ENCODE results near the gene ALB. TPM values are rescaled to one million over a fixed set of nuclear protein-coding genes. Genes with fewer than 3 reads are reported as not detected.

Gene ALB
- total RNA-seq, 2 donors from 2014 or later: 1.4 to 3.5 TPM

DNA sequence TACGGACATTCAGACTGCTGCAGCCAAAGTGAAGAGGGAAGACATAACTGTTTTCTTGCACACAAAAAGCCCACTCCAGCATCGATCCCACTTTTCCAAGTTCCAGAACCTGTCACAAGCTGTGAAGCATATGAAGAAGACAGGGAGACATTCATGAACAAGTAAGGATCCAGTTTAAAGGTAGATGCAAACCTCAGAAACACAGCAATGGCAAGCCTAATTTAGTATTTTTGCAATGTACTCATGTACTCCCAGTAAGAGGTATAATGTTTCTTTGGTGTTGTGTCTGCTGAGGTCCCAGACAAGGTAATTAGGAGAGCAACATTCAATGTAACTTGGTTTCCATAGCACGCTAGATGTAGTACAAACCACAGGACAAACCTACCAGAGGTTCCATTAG lies 36.6 kb downstream of the ALB start:
- H3K4me1 ChIP-seq (ENCODE audit: control insufficient read depth, insufficient read depth, low read length): peaks cover 8% of the 10 kb centered on the region
- no peaks in the 10 kb centered on the region for H3K9me3 ChIP-seq (ENCODE audit: control insufficient read depth, low read length)
- Mint-ChIP-seq H3K27me3 (ENCODE audit: insufficient read depth) (peaks cover 19% of the 10 kb centered on the region), H3K4me3 (no peak overlapping the region), H3K27ac (no peak overlapping the region), H3K36me3 (ENCODE audit: low read depth) (no peaks in the 10 kb centered on the region), H3K9me3 (no peaks in the 10 kb centered on the region), H3K4me1 (peaks cover 12% of the 10 kb centered on the region)
- WGBS, 2 experiments (ENCODE audit: insufficient coverage in 1 of 2, insufficient read length in 1 of 2): 95 to 100% methylated on average over 1 to 3 of the region's 3 CpGs
- H3K36me3 ChIP-seq (ENCODE audit: control insufficient read depth, insufficient read depth, low read length): no peaks in the 10 kb centered on the region
- no peak overlapping the region for H3K27ac ChIP-seq (ENCODE audit: low read depth, low read length)
- TF ChIP-seq, protein P1, sequence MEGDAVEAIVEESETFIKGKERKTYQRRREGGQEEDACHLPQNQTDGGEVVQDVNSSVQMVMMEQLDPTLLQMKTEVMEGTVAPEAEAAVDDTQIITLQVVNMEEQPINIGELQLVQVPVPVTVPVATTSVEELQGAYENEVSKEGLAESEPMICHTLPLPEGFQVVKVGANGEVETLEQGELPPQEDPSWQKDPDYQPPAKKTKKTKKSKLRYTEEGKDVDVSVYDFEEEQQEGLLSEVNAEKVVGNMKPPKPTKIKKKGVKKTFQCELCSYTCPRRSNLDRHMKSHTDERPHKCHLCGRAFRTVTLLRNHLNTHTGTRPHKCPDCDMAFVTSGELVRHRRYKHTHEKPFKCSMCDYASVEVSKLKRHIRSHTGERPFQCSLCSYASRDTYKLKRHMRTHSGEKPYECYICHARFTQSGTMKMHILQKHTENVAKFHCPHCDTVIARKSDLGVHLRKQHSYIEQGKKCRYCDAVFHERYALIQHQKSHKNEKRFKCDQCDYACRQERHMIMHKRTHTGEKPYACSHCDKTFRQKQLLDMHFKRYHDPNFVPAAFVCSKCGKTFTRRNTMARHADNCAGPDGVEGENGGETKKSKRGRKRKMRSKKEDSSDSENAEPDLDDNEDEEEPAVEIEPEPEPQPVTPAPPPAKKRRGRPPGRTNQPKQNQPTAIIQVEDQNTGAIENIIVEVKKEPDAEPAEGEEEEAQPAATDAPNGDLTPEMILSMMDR (conservative IDR thresholded peaks at IDR 0.05): no peak
- no peak overlapping the region for H3K4me3 ChIP-seq (ENCODE audit: low read length)
- H3K9ac ChIP-seq (ENCODE audit: extremely low read depth, low read length, poor library complexity, severe bottlenecking): no peak overlapping the region
- DNase-seq: no peak
- peaks cover 16% of the 10 kb centered on the region for H3K27me3 ChIP-seq (ENCODE audit: control insufficient read depth, insufficient read depth, low read length, poor library complexity, severe bottlenecking)

DNA sequence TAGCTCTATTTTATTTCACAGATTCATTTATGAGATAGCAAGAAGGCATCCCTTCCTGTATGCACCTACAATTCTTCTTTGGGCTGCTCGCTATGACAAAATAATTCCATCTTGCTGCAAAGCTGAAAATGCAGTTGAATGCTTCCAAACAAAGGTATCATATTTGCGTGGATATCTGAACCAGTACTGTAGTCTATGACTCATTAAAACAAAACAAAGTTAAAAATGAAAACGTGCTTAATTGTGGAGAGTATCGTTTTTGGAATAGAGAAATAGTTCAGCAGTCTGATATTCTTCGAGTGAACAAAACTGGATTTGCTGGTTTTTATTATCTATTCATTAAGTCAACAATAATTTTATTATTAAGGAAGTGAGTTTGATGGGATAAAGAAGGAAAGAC lies 38.2 kb downstream of the ALB start:
- peaks cover 22% of the 10 kb centered on the region for H3K27me3 Mint-ChIP-seq (ENCODE audit: insufficient read depth)
- H3K9me3 ChIP-seq (ENCODE audit: control insufficient read depth, low read length): no peaks in the 10 kb centered on the region
- no peak overlapping the region for H3K27ac ChIP-seq (ENCODE audit: low read depth, low read length)
- TF ChIP-seq, protein P1 (conservative IDR thresholded peaks at IDR 0.05): no peak
- no peak for DNase-seq
- no peak overlapping the region for H3K4me3 Mint-ChIP-seq
- 89 to 100% methylated on average over 2 to 5 of the region's 5 CpGs for WGBS, 2 experiments (ENCODE audit: insufficient coverage in 1 of 2, insufficient read length in 1 of 2)
- H3K4me1 Mint-ChIP-seq: peaks cover 16% of the 10 kb centered on the region
- H3K4me3 ChIP-seq (ENCODE audit: low read length): no peak overlapping the region
- H3K36me3 Mint-ChIP-seq (ENCODE audit: low read depth): no peaks in the 10 kb centered on the region
- H3K27ac Mint-ChIP-seq: no peak overlapping the region
- H3K9me3 Mint-ChIP-seq: no peaks in the 10 kb centered on the region
- peaks cover 20% of the 10 kb centered on the region for H3K27me3 ChIP-seq (ENCODE audit: control insufficient read depth, insufficient read depth, low read length, poor library complexity, severe bottlenecking)
- H3K9ac ChIP-seq (ENCODE audit: extremely low read depth, low read length, poor library complexity, severe bottlenecking): no peak overlapping the region
- no peaks in the 10 kb centered on the region for H3K36me3 ChIP-seq (ENCODE audit: control insufficient read depth, insufficient read depth, low read length)
- peaks cover 10% of the 10 kb centered on the region for H3K4me1 ChIP-seq (ENCODE audit: control insufficient read depth, insufficient read depth, low read length)

DNA sequence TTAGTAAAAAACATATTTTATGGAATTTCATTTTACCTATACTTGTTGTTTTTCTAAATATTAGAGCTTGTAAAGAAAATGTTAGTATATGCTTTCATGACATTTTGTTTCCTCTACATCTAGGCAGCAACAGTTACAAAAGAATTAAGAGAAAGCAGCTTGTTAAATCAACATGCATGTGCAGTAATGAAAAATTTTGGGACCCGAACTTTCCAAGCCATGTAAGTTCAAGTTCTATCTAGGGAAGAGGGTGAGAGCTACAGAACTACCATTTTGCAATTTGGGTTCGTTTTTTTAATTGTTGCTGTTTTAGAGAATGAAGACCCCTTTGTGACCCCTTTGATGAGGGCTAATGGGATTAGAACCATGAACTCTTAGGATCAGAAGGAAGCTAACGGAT lies 39.1 kb downstream of the ALB start:
- Histone ChIP-seq H3K4me3 (ENCODE audit: low read length) (no peak overlapping the region), H3K27me3 (ENCODE audit: control insufficient read depth, insufficient read depth, low read length, poor library complexity, severe bottlenecking) (peaks cover 29% of the 10 kb centered on the region), H3K4me1 (ENCODE audit: control insufficient read depth, insufficient read depth, low read length) (peaks cover 10% of the 10 kb centered on the region), H3K9ac (ENCODE audit: extremely low read depth, low read length, poor library complexity, severe bottlenecking) (no peak overlapping the region), H3K36me3 (ENCODE audit: control insufficient read depth, insufficient read depth, low read length) (no peaks in the 10 kb centered on the region), H3K27ac (ENCODE audit: low read depth, low read length) (no peak overlapping the region), H3K9me3 (ENCODE audit: control insufficient read depth, low read length) (no peaks in the 10 kb centered on the region)
- H3K27ac Mint-ChIP-seq: no peak overlapping the region
- peaks cover 30% of the 10 kb centered on the region for H3K27me3 Mint-ChIP-seq (ENCODE audit: insufficient read depth)
- TF ChIP-seq, protein P1 (conservative IDR thresholded peaks at IDR 0.05): no peak
- H3K36me3 Mint-ChIP-seq (ENCODE audit: low read depth): no peaks in the 10 kb centered on the region
- no peak overlapping the region for H3K4me3 Mint-ChIP-seq
- WGBS, 2 experiments (ENCODE audit: insufficient coverage in 1 of 2, insufficient read length in 1 of 2): 58 to 74% methylated on average over 2 to 3 of the region's 3 CpGs
- no peaks in the 10 kb centered on the region for H3K9me3 Mint-ChIP-seq
- H3K4me1 Mint-ChIP-seq: peaks cover 16% of the 10 kb centered on the region
- DNase-seq: no peak

Data from endodermal cell (in vitro differentiated cells).